ENCODE measurements around the gene TMEM151A.
A peak's percentile ranks its signal among the peaks of the same experiment; 100 is the strongest.
"Not testable (repeated sequence)": the region's sequence is repeated elsewhere in the genome, so short reads cannot be mapped to it uniquely, and the experiment has no call there.

Gene TMEM151A

GRCh38 chr11:66267379-66268243, 24.1 kb upstream of the TMEM151A start:
- peak; percentile 93 for DNase-seq

- peak; percentile 99 for DNase-seq
Measured at GRCh38 chr11:66268244-66268951, 23.3 kb upstream of the TMEM151A start, which contains the start of gene RAB1B. Gene RAB1B, plus strand, starts transcription at chr11:66268639. Its CDS starts 41 bp downstream, at chr11:66268680.

DNA sequence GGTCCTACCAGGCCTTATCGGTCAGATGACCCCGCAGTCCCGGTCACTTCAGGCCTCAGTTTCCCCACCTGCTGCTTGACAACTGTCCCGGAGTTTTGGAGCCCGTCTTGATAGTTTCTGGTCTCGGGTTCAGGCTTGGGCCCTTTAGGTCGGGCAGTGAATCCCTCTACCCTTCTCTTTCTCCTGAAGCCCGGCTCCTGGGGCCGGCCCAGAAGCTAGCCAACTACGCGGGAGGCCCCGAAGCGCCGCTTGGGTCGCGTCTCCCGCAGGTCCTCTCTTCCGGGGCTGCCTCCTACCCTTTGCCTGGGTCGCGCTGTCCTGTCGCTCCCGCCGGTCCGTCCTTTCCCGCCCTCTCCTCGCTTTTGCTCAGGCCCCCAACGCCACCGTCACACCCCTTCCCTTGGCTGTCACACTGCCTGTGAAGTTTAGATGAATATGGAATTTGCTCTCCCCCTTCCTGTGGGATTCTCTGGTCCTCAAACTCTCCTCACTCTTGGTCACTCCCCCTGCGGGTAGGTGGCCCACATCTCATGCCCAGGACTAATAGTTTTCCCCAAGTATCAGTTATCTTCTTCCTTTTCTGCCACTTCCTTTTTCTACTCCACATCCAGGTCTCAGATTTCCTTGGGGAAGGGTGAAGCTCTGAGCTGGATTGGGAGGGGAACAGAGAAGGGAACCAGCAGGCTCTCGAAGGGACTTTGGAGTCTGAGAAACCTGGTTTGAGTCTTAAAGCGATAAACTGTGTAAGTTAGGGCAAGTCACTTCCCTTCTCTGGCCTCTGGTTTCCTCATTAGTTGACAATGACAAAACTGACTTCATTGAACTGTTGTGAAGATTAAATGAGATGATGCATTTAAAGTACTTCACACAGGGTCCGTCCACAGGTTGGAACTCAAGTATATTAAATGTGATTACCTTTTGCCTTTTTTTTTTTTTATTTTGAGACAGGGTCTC, 22.5 kb upstream of the TMEM151A start:
- DNase-seq = peak; percentile 68

- no peak for DNase-seq
Measured at GRCh38 chr11:66271816-66272215, 19.9 kb upstream of the TMEM151A start.

DNA sequence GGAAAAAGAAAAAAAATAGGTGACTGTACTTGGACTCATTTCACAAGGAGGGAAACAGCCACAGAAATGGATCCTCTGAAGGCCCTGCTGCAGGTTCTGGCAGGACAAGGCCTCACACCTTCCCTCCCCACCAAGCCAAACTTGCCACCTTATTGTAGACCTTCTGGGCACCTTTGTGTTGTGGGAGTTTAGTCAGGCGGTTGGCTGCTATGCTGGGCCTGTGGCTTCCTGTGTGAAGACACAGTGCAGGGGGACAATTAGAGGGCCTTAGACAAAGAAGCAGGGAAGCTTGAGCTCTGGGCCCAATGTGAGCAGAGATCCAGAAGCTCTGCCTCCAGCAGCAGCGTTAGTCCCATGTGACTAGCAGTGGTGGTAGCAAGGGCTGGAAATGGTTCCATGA, 19.1 kb upstream of the TMEM151A start:
- no peak for DNase-seq

GRCh38 chr11:66274219-66274618, 17.5 kb upstream of the TMEM151A start:
- DNase-seq = no peak

GRCh38 chr11:66275396-66275795, 16.3 kb upstream of the TMEM151A start:
- no peak for DNase-seq

- no peak for DNase-seq
Measured at GRCh38 chr11:66275984-66276612, 15.6 kb upstream of the TMEM151A start.

DNA sequence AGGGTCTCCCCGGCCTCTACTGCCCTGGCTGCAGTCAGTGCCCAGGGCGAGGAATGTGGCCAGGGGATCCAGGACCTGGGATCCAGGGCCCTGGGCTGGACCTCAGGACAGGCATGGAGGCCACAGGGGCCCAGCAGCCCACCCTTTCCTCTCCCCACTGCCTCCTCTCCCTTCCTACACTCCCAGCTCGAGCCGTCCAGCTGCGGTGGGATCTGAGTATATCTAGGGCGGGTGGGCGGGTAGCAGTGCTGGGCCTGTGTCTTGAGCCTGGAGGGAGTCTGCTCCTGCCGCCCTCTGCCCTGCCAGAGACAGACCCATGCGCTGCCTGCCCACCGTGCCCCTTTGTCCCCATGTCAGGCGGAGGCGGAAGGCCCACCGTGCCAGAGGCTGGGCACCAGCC, 15.1 kb upstream of the TMEM151A start:
- not testable (repeated sequence) for DNase-seq

- not testable (repeated sequence) for DNase-seq
Measured at GRCh38 chr11:66277064-66277463, 14.6 kb upstream of the TMEM151A start.

DNA sequence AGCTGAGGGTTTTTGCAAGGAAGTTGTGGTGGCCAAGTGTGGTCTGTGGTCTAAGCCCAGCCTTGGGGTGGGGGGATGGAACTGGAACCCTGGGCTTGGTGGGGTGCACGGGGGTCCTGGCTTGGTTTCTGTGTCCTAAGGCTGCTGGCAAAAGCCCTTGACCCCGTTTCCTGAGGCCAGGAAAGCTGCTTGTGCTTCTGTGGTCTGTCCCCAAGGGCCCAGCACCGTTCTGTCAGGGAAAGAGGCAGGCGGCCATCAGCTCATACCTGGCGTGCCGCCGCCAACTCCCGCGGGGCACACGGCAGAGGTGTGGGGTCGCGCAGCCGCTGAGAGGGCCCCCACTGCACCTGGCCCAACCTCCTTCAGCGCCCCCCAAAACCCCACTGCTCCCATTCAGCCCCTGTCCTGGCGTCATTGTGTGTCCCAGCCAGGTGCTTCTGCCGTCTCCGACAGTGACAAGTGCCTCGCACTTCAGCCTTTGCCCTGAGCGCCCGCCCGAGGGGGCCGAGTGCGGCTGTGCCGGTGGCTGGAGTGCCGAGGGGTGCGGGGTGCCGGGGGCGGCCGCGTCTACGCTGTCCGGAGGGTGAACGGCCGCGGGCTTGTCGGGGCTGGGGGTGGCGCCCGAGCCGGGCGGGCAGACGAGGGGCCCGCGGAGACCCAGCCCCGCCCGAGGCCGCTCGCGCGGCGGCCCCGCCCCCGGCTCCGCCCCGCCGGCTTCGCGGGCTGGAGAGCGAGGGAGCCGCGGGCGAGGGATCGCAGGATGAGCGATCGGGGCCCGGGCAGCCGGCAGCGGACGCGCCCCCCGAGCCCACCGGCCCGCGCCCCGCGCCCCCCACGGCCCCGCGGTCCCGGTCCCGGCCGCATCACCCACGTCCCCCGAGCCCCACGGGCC, 14.0 kb upstream of the TMEM151A start, which contains the start of gene CNIH2:
Gene CNIH2 (plus strand): TSS at position 705 of the 892 bp plus-strand sequence. CDS start 282 bp downstream, outside the sequence.
- DNase-seq = peak; percentile 60

DNA sequence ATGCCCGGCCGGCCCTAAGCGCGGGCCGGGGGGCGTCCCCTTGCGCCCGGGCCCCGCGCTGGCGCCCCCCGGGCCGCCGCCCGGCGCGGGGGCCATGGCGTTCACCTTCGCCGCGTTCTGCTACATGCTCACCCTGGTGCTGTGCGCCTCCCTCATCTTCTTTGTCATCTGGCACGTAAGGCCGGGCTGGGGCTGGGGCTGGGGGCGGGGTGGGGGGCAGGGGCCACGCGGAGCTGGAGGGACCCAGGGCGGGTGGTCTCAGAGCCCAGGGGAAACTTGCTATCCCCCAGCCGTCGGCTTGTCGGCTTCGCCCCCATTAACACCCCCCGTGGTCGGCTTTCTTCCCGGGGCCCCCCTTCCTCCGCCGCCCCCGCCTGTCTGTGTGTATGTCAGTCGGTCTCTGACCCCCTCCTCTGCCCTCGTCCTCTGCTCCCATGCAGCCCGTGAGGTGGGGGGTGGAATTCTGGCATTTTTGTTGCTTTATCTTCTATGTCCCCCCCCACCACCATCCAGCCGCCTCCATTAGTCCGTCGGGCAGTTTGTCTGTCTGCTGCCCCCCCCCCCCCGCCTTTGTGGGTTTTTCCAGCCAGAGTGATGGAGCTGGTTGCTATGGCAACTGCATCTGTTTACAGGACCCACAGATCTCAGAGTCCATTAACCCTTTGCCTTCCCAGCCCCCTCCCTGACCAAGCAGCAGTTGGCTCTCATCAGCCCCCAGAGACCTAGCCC, 13.2 kb upstream of the TMEM151A start:
- peak; percentile 39 for DNase-seq

GRCh38 chr11:66279092-66279734, 12.5 kb upstream of the TMEM151A start:
- no peak for DNase-seq

DNA sequence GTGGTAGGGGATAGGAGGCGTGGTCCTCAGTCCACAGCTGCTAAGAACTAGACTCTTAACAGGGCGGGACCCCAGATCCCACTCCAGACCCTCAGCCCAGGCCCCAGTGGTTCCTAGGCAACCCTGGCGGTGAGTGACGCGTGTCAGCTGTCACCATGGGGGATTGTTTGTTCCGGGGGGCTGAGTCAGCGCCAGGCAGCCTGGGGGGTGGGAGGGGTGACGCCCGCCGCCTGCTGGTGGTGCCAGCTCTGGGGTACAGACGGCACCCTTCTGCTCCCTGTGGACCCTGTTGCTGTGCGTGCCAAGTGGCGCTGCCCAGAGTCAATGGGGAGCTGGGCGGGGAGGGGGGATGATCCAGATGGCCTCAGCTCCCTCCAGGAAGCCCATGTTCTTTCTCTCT, 11.3 kb upstream of the TMEM151A start:
- DNase-seq = peak; percentile 82

DNA sequence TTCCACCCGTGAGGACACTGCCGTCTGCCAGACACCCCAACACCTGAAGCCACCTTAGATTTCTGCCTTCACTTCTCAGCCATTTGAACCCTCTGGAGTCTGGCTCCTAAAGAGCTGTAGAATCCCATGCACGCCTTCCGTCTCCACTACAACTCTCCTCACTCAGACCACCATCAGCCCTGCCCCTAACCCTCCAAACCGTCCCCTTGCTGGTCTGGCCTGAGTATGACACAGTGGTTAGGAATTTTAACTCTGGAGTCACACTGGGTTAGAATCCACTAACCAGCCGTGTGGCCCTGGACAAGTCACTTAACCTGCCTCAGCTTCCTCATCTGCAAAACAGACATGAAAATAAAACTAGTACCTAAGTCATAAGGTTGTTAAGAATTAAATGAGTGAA, 10.7 kb upstream of the TMEM151A start:
- DNase-seq = no peak

DNA sequence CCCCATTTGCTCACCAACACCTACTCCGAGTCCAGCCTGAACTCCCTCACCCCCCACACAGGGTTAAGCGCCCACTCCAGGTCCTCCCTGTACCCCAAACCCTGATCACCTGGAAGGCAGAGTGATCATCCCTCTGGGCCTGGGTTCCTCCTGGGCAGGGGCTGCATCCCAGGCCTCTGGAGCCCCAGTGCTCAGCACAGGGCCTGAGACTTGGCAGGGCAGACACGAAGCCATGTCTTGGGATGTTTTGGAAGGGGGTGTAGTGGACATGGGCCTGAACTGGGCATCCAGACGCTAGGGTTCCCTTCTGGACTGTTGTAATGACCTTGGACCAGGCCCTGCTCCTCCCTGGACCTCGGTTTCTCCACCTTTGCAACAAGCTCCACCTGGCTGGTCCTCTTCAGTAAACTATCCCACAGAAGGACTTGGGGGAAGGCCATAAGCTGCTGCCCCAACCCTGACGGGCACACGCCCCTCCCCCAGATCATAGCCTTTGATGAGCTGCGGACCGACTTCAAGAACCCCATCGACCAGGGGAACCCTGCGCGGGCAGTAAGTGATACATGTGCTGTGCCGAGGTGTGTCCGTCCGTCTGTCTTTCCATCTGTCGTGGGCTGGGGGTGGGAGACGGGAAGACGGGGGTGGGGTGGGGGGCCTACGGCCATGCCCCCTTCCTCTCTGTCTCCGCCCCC, 9.8 kb upstream of the TMEM151A start:
- peak; percentile 57 for DNase-seq

GRCh38 chr11:66282468-66283455, 8.9 kb upstream of the TMEM151A start:
- peak; percentile 95 for DNase-seq

Data from retina (tissue), 1 donor.